HG03103 (cell line): Measurements from ENCODE around the gene MRPL14.

Source experiments
- ATAC-seq: cut with Tn5 transposase; IDR thresholded peaks from one replicate; pipeline ENCODE4 v1.9.1; 2021; ENCODE audit warnings: low read depth; ENCODE audit not compliant: unreplicated experiment

Gene MRPL14

DNA sequence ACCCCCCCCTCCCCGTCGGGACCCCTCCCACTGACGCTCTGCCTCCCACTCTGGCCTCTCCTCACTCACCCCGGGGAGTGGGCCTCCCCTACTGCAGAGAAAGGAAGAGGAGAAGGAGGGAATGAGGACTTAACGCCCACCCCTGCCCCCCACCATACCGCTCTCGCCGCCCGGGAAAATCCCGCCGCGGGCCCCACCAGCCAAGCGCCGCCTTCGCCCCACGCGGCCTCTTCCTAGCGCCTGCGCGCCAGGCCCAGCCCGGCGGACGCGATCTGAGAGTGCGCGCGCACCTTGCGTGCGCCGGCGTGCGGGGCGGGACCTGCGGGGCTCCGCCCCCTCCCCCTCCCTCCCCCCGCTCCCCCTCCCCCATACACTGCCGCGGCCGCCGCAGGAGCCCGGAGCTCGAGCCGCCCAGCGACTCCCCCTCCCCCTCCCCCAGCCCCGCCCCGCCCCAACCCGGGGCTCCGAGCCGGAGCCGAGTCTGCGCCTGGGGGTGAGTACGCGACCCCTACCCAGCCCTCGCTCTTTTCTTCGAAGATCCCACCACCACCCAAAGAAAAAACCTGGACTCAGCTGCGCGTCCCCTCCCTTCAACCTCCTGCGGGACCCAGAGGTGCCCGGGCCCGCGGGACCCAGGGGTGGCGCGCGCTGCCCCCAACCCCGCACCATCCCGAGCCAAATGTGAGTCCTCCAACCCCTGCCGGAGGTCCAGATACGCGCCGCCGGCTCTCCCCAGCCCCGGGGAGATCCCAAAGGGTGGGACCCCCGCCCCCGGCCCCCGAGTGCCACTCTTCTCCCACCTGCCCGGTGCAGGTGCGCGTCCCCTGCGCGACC is at the start of gene MRPL14, which contains the start of gene TMEM63B:
Gene MRPL14 (minus strand): TSS at position 267 of the 834 bp plus-strand sequence. CDS start 10,841 bp downstream, outside the sequence.
Gene TMEM63B (plus strand): TSS at position 369 of the 834 bp plus-strand sequence. CDS start 7,031 bp downstream, outside the sequence.
- peak; percentile 55 for ATAC-seq

DNA sequence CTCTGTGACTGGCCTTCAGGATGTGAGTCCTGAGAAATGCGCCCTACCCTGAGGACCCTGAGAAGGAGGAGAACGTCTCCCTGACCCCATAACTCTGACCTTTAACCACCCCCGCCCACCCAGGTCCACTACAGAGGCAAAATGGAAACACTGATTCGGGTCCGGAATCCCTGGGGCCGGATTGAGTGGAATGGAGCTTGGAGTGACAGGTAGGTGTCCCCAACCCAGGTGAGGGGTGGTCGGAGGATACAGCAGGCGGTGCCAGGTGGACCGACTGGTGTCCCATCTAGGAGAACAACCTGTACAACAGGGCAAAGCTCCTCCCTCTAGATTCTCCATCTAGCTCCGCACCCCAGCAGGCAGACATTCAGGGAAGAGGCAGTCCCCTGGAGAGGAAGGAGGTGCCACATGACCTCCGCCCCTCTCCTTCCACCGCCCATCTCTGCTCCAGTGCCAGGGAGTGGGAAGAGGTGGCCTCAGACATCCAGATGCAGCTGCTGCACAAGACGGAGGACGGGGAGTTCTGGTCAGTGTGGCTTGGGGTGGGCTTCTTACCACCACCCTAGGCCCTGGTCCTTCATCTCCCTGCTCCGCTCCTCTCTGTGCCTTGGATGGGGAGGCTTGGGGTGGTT is 49.0 kb upstream of the MRPL14 start:
- no peak for ATAC-seq

GRCh38 chr6:44172731-44173500 is 45.7 kb upstream of the MRPL14 start:
- ATAC-seq, result peak; percentile 69

- ATAC-seq, result no peak
Observed at GRCh38 chr6:44171899-44172546, 44.8 kb upstream of the MRPL14 start.

DNA sequence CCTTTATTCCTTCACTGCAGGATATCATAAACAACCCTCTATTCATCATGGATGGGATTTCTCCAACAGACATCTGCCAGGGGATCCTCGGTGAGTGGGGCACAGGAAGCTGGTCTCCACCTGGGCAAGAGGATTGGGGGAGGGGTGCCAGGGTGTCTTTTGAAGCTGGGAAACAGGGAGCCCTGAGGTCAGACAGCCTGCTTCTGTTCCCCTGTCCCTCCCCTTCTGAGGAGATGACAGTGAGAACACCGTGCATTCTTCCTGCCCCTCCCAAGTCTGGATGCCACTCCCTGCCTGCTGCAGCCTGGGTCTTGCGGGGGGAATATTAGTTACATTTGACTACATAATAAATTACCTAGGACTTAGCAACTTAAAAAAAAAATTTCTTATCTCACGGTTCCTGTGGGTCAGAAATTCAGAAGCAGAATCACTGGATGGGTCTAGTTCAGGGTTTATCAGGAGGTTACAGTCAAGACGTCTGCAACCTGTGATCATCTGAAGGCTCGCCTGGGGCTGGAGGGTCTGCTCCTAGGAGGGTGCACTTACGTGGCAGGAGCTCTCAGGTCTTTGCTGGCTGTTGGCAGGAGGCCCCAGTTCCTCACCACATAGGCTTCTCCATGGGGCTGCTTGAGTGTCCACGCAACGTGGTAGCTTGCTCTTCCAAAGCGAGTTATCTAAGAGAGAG is 42.8 kb upstream of the MRPL14 start:
- no peak for ATAC-seq

- no peak for ATAC-seq
Observed at GRCh38 chr6:44169154-44169553, 41.9 kb upstream of the MRPL14 start.

DNA sequence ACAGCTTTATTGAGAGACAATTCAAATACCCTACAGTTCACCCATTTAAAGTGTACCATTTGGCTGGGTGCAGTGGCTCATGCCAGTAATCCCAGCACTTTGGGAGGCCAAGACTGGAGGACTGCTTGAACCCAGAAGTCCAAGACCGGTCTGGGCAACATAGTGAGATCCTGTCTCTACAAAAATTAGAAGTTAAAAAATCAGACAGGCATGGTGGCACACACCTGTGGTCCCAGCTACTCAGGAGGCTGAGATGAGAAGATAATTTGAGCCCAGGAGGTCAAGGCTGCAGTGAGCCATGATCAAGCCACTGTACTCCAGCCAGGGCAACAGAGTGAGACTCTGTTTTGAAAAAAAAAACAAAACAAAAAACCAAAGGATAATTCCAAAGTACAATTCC is 40.3 kb upstream of the MRPL14 start:
- ATAC-seq, result no peak

DNA sequence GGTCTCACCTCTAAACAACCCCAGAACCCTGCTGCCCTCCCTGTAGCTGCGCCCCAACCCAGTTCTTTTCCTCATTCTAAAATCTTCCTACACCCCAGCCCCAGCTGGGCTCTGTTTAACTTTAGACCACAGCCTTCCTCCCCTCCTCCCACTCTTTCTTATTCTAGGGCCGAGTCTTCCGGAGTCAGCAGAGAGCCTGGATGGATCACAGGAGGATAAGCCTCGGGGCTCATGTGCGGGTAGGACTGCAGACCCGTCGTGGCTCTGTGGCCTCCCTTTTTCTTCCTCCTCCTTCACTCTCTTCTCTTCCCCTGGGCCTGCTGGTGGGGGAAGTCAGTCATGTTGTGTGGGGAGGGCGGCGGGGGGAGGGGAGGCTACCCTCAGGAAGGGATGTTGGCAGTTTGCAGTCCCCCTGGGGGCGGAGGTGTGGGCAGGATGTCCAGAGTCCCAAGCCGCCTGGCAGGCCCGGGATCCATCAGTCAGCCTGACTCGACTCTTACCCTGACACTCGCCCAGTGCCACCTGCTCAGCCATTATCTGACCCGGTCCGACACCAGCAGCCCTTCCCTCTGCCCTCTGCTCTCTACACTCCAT is 39.4 kb upstream of the MRPL14 start:
- ATAC-seq, result no peak

GRCh38 chr6:44166116-44166515 is 38.9 kb upstream of the MRPL14 start:
- no peak for ATAC-seq

GRCh38 chr6:44162876-44163625 is 35.8 kb upstream of the MRPL14 start:
- no peak for ATAC-seq

DNA sequence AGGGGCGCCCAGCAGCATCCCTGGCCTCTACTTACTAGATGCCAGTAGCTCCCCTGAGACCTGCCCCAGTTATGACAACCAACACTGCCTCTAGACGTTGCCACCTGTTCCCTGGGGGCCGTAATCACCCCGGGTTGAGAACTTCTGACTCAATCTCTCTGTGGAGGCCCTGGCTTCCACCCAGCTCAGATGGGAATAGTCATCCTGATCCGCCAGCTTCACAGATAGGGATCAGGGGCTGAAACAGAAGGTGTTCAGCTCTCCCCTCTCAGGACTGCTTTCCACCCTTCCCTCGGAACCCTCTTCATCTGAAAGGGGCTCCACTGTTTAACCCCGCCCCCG is 34.7 kb upstream of the MRPL14 start:
- no peak for ATAC-seq

- ATAC-seq, result no peak
Observed at GRCh38 chr6:44158770-44159228, 31.5 kb upstream of the MRPL14 start, which contains the start of gene CAPN11. TSS of gene CAPN11 (plus strand) at chr6:44158820. CDS start at chr6:44158849, 29 bp downstream.

- no peak for ATAC-seq
Observed at GRCh38 chr6:44157152-44157521, 29.9 kb upstream of the MRPL14 start.

GRCh38 chr6:44156494-44157151 is 29.4 kb upstream of the MRPL14 start:
- ATAC-seq, result no peak

- ATAC-seq, result no peak
Observed at GRCh38 chr6:44154067-44154466, 26.8 kb upstream of the MRPL14 start.

DNA sequence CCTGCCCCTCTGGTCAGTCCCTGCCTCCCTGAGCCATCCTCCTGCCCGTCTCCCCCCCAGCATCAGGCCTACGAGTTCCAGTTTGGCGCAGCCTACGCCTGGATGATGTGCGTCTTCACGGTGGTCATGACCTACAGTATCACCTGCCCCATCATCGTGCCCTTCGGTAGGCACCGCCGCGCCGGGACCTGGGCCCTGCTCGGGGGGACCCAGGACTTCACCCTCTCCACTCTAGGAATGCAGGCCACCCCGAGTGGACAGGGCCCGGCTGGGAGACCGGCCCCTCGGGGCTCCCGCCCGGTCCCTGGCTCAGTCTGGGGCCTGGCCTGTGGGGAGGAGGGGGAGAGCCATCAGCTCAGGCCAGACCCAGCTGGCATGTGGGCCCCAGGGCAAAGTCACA is 25.3 kb upstream of the MRPL14 start:
- ATAC-seq, result no peak

DNA sequence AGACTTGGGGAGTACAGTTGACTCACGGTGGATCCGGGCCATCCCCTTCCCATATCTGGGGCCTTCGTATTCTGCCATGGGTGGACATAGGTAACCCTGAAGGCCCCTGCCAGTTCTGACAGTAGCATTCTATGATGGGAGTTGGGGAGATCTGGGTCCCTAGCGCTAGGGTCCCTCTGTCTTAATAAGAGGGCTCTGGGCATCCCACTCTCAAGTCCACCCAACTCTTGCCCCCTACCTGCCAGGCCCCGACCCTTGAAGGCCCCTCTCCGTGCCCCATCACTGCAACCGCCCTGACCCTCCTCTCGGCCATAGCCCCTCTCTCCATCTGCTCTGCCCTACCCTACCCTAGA is 24.8 kb upstream of the MRPL14 start:
- ATAC-seq, result no peak

DNA sequence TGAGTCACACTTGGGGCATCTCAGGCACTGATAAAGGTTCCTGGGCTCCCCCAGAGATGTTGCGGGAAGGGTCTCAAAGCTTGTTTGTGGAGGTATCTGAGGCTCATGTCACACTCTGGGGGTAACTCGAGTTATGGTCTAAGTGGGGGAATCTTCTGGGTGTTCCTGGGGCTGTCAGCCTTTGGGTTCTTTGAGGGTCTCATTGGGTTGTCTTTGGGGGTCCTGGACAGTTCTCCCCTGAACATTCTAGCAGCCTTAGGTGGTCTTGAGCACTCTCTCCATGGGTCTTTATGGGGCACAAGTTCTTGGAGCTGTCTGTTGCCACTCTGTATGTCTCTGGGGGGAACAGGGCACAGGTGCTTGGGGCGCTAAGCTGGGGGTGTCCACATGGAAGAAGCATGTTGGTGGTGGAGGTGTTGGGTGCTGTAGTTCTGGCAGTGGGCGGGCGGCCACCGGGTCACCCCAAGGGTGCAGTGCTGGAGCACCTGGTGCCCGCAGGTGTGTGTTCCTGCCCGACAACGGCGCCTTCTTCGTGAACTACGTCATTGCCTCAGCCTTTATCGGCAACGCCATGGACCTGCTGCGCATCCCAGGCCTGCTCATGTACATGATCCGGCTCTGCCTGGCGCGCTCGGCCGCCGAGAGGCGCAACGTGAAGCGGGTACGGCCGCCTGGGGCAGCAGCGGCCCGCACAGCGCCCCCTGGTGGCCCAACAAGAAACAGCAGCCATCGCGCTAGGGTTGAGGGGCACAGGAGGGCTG is 24.3 kb upstream of the MRPL14 start:
- peak; percentile 65 for ATAC-seq
